ENCODE measurements around the gene ETFBKMT. TPM values are rescaled to one million over a fixed set of nuclear protein-coding genes. Genes with fewer than 3 reads are reported as not detected.
A peak's percentile ranks its signal among the peaks of the same experiment; 100 is the strongest.

The ETFBKMT gene
- total and polyA plus RNA-seq, 2 of the 13 experiments (the other 11 are each of a cell fraction or from before 2014, with no cell fraction given) = 0.62 to 0.93 TPM

DNA sequence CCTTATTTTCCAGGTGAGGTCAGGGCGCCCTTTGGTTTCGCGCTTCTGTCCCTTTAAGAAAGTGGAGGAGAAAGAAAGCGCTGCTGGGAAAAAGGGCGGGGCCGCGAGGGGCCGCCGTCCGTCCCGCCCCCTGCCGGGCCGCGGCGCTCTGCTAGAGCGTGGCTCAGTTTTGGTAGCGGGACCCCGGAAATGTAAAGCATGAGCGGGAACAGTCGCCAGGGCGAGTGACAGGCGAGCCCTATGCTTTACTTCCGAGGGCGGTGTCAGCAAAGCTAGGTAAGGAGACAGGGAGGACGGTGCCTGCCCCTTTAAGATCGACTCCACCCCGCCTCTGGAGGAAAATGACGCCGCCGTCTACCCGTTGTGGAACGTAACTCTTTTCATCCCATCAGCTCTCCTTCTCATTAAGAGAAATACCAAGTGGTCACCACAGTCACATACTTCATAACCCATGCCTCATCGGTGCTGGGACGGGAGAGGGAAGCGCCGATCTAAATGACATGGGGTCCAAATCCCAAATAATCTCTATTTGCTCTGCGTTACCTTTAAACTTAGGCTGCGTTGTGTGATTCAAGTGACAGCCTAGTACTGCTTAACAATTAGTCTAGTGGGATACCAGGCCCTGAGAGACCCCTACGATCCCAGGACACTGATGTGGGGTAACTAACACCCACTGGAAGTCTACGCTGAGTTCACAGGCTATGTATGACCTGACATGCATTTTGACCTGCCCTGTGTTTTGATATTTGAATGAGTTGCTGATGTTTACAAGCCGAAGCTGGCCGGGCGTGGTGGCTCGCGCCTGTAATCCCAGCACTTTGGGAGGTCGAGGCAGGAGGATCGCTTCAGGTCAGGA is at the start of gene ETFBKMT (continued):
- TF ChIP-seq ZNF282 (IDR thresholded peaks at IDR 0.05; ENCODE audit: partially characterized antibody) = no peak
- TF ChIP-seq, protein P1, sequence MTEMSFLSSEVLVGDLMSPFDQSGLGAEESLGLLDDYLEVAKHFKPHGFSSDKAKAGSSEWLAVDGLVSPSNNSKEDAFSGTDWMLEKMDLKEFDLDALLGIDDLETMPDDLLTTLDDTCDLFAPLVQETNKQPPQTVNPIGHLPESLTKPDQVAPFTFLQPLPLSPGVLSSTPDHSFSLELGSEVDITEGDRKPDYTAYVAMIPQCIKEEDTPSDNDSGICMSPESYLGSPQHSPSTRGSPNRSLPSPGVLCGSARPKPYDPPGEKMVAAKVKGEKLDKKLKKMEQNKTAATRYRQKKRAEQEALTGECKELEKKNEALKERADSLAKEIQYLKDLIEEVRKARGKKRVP (CRISPR knock-in tag; IDR thresholded peaks at IDR 0.05) = no peak
- no peak for TF ChIP-seq CBX5 (CRISPR knock-in tag; IDR thresholded peaks at IDR 0.05; ENCODE audit: borderline replicate concordance)
- TF ChIP-seq SMARCE1 (IDR thresholded peaks at IDR 0.05; ENCODE audit: borderline replicate concordance) = no peak
- TF ChIP-seq ZNF720 (CRISPR knock-in tag; IDR thresholded peaks at IDR 0.05) = no peak
- TF ChIP-seq ISL2 (CRISPR knock-in tag; IDR thresholded peaks at IDR 0.05) = 0 out of 2 replicates have a peak, but pooled peaks have one; percentile 6
- TF ChIP-seq, protein P2, sequence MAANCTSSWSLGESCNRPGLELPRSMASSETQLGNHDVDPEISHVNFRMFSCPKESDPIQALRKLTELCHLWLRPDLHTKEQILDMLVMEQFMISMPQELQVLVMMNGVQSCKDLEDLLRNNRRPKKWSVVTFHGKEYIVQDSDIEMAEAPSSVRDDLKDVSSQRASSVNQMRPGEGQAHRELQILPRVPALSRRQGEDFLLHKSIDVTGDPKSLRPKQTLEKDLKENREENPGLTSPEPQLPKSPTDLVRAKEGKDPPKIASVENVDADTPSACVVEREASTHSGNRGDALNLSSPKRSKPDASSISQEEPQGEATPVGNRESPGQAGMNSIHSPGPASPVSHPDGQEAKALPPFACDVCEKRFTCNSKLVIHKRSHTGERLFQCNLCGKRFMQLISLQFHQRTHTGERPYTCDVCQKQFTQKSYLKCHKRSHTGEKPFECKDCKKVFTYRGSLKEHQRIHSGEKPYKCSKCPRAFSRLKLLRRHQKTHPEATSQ (CRISPR knock-in tag; IDR thresholded peaks at IDR 0.05; ENCODE audit: borderline replicate concordance) = no peak; the same call in 1 of the 2 replicates
- TF ChIP-seq RXRB (CRISPR knock-in tag; IDR thresholded peaks at IDR 0.05; ENCODE audit: borderline replicate concordance) = peak; percentile 25; the same call in 1 of the 2 replicates
- TF ChIP-seq, protein P3, sequence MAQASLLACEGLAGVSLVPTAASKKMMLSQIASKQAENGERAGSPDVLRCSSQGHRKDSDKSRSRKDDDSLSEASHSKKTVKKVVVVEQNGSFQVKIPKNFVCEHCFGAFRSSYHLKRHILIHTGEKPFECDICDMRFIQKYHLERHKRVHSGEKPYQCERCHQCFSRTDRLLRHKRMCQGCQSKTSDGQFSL (CRISPR knock-in tag; IDR thresholded peaks at IDR 0.05) = no peak
- TF ChIP-seq ZNF607 (CRISPR knock-in tag; IDR thresholded peaks at IDR 0.05; ENCODE audit: borderline replicate concordance) = no peak
- TF ChIP-seq CBX2 (IDR thresholded peaks at IDR 0.05; ENCODE audit: low read depth, low read length) = no peak
- no peak for TF ChIP-seq CBX2 (CRISPR knock-in tag; IDR thresholded peaks at IDR 0.05; ENCODE audit: low read depth)
- TF ChIP-seq ESRRA (CRISPR knock-in tag; IDR thresholded peaks at IDR 0.05; ENCODE audit: low read depth) = no peak
- TF ChIP-seq REPIN1 (CRISPR knock-in tag; IDR thresholded peaks at IDR 0.05; ENCODE audit: borderline replicate concordance, low read depth) = peak; percentile 61; the same call in 1 of the 2 replicates
- TF ChIP-seq ZNF564 (CRISPR knock-in tag; IDR thresholded peaks at IDR 0.05) = no peak
- TF ChIP-seq RELA (CRISPR knock-in tag; IDR thresholded peaks at IDR 0.05) = no peak
- TF ChIP-seq TAF1 (CRISPR knock-in tag; IDR thresholded peaks at IDR 0.05) = peak; percentile 50; the same call in 1 of the 2 replicates
- TF ChIP-seq PRMT3 (CRISPR knock-in tag; IDR thresholded peaks at IDR 0.05; ENCODE audit: borderline replicate concordance, low read depth) = no peak
- TF ChIP-seq MEF2D (CRISPR knock-in tag; IDR thresholded peaks at IDR 0.05) = no peak
- no peak for TF ChIP-seq BCL6 (CRISPR knock-in tag; IDR thresholded peaks at IDR 0.05)
- TF ChIP-seq HNF4G (IDR thresholded peaks at IDR 0.05; ENCODE audit: borderline replicate concordance, low read depth, low read length) = 0 out of 2 replicates have a peak, but pooled peaks have one; percentile 5
- TF ChIP-seq HNF4G (CRISPR knock-in tag; IDR thresholded peaks at IDR 0.05; ENCODE audit: borderline replicate concordance, low read depth) = no peak
- no peak for TF ChIP-seq DZIP1 (CRISPR knock-in tag; IDR thresholded peaks at IDR 0.05)
- peak; percentile 51; the same call in 1 of the 2 replicates for TF ChIP-seq KAT7 (CRISPR knock-in tag; IDR thresholded peaks at IDR 0.05; ENCODE audit: borderline replicate concordance)
